Gastroesophageal sphincter (tissue), 2 donors: ENCODE data around the gene NDUFA11.

Experiments used
- POLR2A ChIP-seq, 2 donors: fragments of 450-650 bp; IDR thresholded peaks; one replicate each; pipeline ENCODE4 v1.6.1; 2017; ENCODE audit warnings: antibody characterized with exemption in 2 of 2, mild to moderate bottlenecking in 2 of 2, moderate library complexity in 1 of 2
- POLR2AphosphoS5 ChIP-seq: sonication (generic); formaldehyde crosslinking; IDR thresholded peaks from one replicate; pipeline ENCODE4 v1.6.1; 2017; ENCODE audit warnings: antibody characterized with exemption

GRCh38 chr19:5943045-5943444 lies 39.5 kb upstream of the NDUFA11 start:
- TF ChIP-seq POLR2AphosphoS5: no peak
- TF ChIP-seq POLR2A (IDR thresholded peaks at IDR 0.05): no peak
